Retinal pigment epithelial cell (primary cell): Measurements from ENCODE around the gene ZNF581.

Source experiments
- DNase-seq: peaks from one replicate; pipeline ENCODE4 v3.0.0-alpha.2; 2010; ENCODE audit warnings: low read depth
- H3K4me3 ChIP-seq: 2 replicates; pipeline ENCODE4 v1.5.1; 2011; ENCODE audit warnings: mild to moderate bottlenecking, low read length, control low read depth, moderate library complexity
- TF ChIP-seq, protein P1 (sequence below): conservative IDR thresholded peaks from 2 replicates; pipeline ENCODE4 v1.5.1; 2011; ENCODE audit warnings: low read depth, low read length, control low read depth, inconsistent platforms

Gene ZNF581

DNA sequence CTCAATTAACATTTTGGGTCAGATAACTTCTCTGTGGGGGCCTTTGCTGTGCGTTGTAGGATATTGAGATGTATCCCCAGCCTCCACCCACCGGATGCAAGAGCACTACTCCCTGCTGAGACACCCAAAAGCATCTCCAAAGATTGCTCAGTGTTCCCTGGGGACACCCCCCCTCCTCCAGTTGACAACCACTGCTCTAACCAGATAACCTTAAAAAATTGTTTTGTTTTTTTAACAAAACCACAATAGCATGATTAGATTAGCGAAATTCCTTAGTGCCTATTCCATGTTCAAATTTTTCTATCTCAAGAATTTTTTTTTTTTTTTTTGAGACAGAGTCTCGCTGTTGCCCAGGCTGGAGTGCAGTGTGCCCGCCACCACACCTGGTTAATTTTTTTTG is 29.0 kb downstream of the ZNF581 start:
- TF ChIP-seq, protein P1, sequence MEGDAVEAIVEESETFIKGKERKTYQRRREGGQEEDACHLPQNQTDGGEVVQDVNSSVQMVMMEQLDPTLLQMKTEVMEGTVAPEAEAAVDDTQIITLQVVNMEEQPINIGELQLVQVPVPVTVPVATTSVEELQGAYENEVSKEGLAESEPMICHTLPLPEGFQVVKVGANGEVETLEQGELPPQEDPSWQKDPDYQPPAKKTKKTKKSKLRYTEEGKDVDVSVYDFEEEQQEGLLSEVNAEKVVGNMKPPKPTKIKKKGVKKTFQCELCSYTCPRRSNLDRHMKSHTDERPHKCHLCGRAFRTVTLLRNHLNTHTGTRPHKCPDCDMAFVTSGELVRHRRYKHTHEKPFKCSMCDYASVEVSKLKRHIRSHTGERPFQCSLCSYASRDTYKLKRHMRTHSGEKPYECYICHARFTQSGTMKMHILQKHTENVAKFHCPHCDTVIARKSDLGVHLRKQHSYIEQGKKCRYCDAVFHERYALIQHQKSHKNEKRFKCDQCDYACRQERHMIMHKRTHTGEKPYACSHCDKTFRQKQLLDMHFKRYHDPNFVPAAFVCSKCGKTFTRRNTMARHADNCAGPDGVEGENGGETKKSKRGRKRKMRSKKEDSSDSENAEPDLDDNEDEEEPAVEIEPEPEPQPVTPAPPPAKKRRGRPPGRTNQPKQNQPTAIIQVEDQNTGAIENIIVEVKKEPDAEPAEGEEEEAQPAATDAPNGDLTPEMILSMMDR: no peak
- no peak for DNase-seq
- no peak overlapping the region for H3K4me3 ChIP-seq

DNA sequence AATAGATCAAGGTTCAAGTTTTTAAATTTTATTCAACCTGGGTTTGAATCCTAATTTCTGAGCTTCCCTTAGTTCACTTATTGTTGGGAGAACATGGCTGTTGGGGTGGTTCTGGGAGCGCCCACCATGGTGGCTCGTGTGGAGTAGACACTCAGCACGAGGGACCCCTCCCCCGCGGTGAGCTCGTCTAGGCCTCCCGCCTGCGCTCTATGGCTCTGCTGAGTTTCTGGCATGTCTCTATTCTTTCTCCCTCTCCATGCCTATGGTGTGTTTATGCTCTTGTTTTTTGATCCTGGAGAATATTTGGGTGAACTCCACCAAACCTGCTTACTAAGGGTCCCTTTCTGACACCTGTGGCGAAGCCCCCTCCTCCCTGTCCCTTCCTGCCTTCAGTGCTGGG is 30.0 kb downstream of the ZNF581 start:
- no peak for DNase-seq
- TF ChIP-seq, protein P1: no peak
- no peak overlapping the region for H3K4me3 ChIP-seq

DNA sequence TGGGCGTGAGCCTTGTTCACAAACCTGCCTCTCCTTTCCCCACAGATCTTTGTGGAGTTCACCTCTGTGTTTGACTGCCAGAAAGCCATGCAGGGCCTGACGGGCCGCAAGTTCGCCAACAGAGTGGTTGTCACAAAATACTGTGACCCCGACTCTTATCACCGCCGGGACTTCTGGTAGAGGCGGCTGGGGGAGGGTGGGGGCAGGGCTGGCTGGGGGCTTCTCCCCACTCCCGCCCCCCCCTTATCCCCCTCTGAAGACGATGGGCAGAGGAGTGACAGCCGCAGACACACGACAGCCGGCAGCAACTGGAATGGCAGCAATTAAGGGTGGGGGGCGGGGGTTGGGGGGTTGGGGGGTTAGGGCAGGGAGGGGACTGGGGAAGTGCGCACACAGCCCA is 30.4 kb downstream of the ZNF581 start:
- TF ChIP-seq, protein P1: no peak
- H3K4me3 ChIP-seq: no peak overlapping the region
- no peak for DNase-seq

DNA sequence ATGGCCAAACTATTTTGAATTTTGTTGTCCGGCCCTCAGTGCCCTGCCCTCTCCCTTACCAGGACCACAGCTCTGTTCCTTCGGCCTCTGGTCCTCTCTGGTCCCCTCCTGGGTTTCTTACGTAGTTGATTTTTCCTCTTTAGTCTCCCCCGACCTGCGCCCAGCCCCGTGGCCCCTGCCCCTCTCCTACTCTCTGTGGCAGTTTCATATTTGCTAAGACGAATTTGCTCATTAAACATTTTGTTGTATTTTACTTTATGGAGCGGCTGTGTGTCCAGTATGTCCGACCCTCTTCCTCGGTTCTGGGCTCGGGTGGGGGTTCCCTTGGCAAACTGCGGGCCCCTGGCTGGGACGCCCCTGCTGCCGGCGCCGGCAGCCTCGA is 31.0 kb downstream of the ZNF581 start:
- peak overlapping the region; percentile 88 for H3K4me3 ChIP-seq
- no peak for DNase-seq
- TF ChIP-seq, protein P1: no peak

DNA sequence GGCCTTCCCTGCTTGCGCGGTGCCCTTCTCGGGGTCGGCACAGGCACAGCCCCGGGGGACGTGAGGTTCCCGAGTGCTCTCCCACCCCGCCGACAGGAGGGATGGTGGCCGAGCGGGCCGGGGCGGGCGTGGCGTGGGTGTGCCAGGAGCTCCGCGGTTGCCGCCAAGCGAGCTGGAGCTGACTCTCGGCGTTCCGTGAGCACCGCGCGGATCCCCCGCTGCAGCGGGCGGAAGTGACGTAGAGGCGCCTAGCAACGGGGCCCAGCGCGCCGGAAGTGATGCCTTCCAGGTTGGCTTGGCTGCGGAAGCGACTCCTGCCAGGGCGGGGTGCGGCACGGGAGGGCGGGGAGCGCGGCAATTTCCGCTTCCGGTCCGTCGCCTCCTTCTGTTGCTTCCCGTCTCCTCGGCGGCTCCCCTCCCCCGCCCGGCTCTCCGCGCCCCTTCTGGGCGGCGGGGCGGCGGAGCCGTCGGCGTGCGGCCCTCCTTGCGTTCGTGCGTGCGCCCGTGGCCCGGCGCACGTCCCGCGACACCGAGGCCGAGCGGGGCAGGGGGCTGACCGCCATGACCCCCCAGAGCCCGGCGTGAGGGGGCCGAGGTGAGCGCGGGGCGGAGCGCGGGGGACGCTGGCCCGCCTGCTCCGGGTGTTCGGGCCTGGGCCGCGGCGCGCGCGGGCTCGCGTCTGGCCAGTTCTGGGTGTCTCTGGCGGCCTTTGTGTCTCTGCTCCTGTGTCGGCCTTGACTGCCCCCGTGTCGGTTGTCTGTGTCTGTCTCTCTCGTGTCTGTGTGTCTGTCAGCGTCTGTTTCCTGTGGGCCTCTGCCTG is 31.6 kb downstream of the ZNF581 start, which contains the start of gene EPN1:
Gene EPN1, plus strand, starts transcription at position 386 of the 820 bp plus-strand sequence. CDS start 3,402 bp downstream, outside the sequence.
- TF ChIP-seq, protein P1: no peak
- DNase-seq: peak; percentile 85
- peak within 1 kb of the TSS; percentile 88 for H3K4me3 ChIP-seq

DNA sequence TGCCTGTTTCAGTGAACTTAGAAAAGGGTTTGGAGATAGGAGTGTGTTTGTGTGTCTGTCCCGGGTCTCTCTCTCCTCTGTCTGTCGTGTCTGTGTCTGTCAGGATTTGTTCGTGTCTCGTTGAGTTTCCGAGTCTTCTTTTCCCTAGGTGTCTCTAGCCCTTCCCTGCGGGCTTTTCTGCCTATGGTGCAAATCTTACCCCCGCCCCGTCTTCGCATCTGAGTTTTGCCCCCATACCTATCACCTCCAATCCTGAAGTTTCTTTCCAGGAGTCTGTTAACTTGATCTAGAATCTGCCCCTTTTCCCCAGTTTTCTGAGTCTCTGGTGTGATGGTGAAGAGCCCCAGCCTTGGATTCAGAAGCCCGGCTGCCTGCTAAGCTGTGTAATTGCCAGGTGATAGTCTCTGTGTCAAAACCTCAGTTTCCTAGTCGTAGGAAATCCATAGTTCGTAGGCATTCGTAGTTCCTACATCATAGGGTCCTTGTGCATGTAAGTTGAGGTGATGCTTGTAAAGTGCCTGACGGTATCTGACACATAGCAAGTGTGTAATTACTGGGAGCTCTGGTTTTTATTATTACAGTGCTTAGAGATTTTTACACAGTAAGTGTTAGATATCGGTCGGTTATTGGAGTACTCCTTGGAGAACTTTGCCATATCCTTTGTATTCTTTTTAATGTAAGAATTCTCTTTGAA is 32.4 kb downstream of the ZNF581 start:
- TF ChIP-seq, protein P1: no peak
- peak overlapping the region; percentile 88 for H3K4me3 ChIP-seq
- DNase-seq: no peak

DNA sequence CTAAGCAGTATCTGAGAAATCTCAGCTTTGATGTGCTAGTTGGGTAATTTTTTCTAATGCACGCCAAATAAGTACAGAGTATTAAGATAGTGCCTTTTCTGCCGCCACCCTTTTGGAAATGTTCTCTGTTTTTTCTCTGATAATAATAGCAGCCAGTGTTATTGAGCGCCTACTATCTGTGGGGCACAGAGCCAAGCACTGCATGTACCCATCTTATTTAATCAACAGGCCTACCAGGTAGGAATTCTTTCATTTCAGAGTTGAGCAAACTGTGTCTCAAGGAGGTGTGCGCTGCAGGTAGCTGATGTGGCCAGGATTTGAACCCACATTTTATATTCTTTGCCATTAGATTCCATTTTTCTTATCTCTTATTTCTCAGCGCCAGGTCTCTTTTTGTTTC is 32.9 kb downstream of the ZNF581 start:
- TF ChIP-seq, protein P1: no peak
- DNase-seq: no peak
- H3K4me3 ChIP-seq: peak overlapping the region; percentile 88
